Esophagus muscularis mucosa (tissue), 4 donors: ENCODE data around the gene PLCB3. TPM values are rescaled to one million over a fixed set of nuclear protein-coding genes. Genes with fewer than 3 reads are reported as not detected.

Source experiments
- DNase-seq: peaks from one replicate; pipeline ENCODE4 v3.0.0-alpha.2; 2017; ENCODE audit errors: extremely low spot score
- H3K27ac ChIP-seq, 4 donors: fragments of 200-600 bp; sonication (generic); replicated peaks in 1 of 4; 1 replicate in 3 of 4; 2 replicates in 1 of 4; pipeline ENCODE4 v1.5.1; 2016 to 2019; ENCODE audit warnings: mild to moderate bottlenecking in 1 of 4
- H3K27me3 ChIP-seq, 4 donors: fragments of 200-600 bp; sonication (generic); one replicate each; pipeline versions ENCODE4 v1.5.1 to v1.6.0; 2016 to 2019
- H3K36me3 ChIP-seq, 4 donors: fragments of 200-600 bp; sonication (generic); one replicate each; pipeline ENCODE4 v1.5.1; 2016 to 2019
- H3K4me1 ChIP-seq, 4 donors: fragments of 200-600 bp; sonication (generic); one replicate each; pipeline ENCODE4 v1.5.1; 2016 to 2019
- H3K4me3 ChIP-seq, 4 donors: fragments of 200-600 bp; sonication (generic); 1 replicate in 2 of 4; 2 replicates in 2 of 4; pipeline ENCODE4 v1.5.1; 2016 to 2019; ENCODE audit warnings: mild to moderate bottlenecking in 4 of 4, moderate library complexity in 1 of 4
- H3K9me3 ChIP-seq, 4 donors: fragments of 200-600 bp; sonication (generic); 1 replicate in 3 of 4; 2 replicates in 1 of 4; pipeline ENCODE4 v1.5.1; 2016 to 2019
- EP300 ChIP-seq: sonication (generic); formaldehyde crosslinking; IDR thresholded peaks from one replicate; pipeline ENCODE4 v1.6.1; 2017; ENCODE audit warnings: antibody characterized with exemption
- POLR2A ChIP-seq: fragments of 450-650 bp; IDR thresholded peaks from one replicate; pipeline ENCODE4 v1.6.1; 2017; ENCODE audit warnings: antibody characterized with exemption, moderate library complexity, mild to moderate bottlenecking, low read depth
- POLR2AphosphoS5 ChIP-seq, 2 donors: sonication (generic); formaldehyde crosslinking; IDR thresholded peaks; one replicate each; pipeline ENCODE4 v1.6.1; 2017; ENCODE audit warnings: antibody characterized with exemption in 2 of 2
- WGBS: methylation state at CpG from one replicate; pipeline ENCODE4 v1.1.5; 2018; 5-methylcytosine and 5-hydroxymethylcytosine counted together
- intact Hi-C: fragments of 100-400 bp; cut with DNase I; formaldehyde crosslinking; loops from one replicate; pipeline ENCODE4 v1.15.1; 2023
- total RNA-seq, 4 donors: library from RNA; depleted of rRNA; stranded (reverse); fragments of >200 nt; gene quantifications; one replicate each; pipeline versions ENCODE4 v1.1.0 to v1.2.1, GENCODE V29; 2016
- TF ChIP-seq, protein P1 (sequence below), 3 experiments: fragments of 200-600 bp in 2 of 3; fragments of 450-650 bp in 1 of 3; sonication (generic) in 2 of 3; IDR thresholded peaks; one replicate each; pipeline ENCODE4 v1.5.1; 2017 to 2019; ENCODE audit warnings: antibody characterized with exemption in 3 of 3, mild to moderate bottlenecking in 2 of 3, moderate library complexity in 1 of 3

PLCB3 gene
- total RNA-seq, 4 donors from 2014 or later, result 18.9 to 36.5 (median 25.3) TPM

DNA sequence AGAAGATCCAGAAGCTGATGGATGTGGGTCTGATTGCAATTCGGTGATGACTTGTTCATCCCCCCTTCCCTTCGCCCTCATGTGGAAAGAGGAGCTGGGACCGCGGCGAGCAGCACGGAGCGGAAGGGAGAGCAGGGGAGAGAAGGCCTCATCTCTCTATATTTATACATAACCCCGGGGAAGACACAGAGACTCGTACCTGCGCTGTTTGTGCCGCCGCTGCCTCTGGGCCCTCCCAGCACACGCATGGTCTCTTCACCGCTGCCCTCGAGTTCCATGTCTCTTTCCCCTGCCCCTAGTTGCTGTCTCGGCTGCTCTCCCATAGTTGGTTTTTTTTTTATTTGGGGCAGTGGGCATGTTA is 47.3 kb upstream of the PLCB3 start:
- H3K9me3 ChIP-seq, result no peaks in the 10 kb centered on the region
- no peaks in the 10 kb centered on the region for H3K27me3 ChIP-seq
- intact Hi-C loops, result loop anchor here (1.0 to 5.0 kb wide), 2 partner anchors 48 to 93 kb away; no protein-coding TSS in a partner anchor
- peaks cover 19 to 50% (median 35%) of the 10 kb centered on the region in 4 donors for H3K4me1 ChIP-seq
- 82% methylated on average over 16 of the region's 16 CpGs for WGBS
- peaks cover 40 to 85% (median 73%) of the 10 kb centered on the region in 4 donors for H3K36me3 ChIP-seq
- no peak for TF ChIP-seq POLR2A
- TF ChIP-seq, protein P1, sequence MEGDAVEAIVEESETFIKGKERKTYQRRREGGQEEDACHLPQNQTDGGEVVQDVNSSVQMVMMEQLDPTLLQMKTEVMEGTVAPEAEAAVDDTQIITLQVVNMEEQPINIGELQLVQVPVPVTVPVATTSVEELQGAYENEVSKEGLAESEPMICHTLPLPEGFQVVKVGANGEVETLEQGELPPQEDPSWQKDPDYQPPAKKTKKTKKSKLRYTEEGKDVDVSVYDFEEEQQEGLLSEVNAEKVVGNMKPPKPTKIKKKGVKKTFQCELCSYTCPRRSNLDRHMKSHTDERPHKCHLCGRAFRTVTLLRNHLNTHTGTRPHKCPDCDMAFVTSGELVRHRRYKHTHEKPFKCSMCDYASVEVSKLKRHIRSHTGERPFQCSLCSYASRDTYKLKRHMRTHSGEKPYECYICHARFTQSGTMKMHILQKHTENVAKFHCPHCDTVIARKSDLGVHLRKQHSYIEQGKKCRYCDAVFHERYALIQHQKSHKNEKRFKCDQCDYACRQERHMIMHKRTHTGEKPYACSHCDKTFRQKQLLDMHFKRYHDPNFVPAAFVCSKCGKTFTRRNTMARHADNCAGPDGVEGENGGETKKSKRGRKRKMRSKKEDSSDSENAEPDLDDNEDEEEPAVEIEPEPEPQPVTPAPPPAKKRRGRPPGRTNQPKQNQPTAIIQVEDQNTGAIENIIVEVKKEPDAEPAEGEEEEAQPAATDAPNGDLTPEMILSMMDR (IDR thresholded peaks at IDR 0.05), result no peak
- no peak for TF ChIP-seq POLR2AphosphoS5 (IDR thresholded peaks at IDR 0.05)
- no peak for TF ChIP-seq EP300
- peak overlapping the region in 1 of 4 donors; percentile 45 for H3K27ac ChIP-seq
- no peak overlapping the region for H3K4me3 ChIP-seq
- DNase-seq, result no peak

DNA sequence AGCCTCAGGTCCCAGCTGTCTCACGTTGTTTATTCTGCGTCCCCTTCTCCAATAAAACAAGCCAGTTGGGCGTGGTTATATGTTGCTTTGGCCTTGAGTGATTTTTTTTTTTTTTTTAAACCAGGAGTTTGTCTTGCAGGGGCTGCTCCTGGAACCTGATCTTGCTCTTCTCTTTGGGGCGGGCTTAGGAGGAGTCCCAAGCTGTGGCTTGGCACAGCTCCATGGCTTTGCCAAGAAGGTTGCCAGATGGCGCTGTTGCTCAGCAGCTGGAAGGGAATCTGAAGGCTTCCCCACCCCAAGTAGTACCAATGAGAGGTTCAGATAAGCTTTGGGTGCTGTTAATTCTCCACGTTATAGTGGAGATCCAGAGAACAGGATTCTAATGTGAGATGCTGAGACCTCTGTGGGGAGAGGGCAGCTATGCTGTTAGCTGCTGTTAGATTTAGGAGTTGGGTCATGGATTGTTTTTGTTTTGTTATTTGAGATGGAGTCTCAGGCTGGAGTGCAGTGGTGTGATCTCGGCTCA is 46.8 kb upstream of the PLCB3 start:
- no peaks in the 10 kb centered on the region for H3K9me3 ChIP-seq
- H3K36me3 ChIP-seq, result peaks cover 37 to 81% (median 68%) of the 10 kb centered on the region in 4 donors
- no peak overlapping the region for H3K4me3 ChIP-seq
- 29% methylated on average over 7 of the region's 7 CpGs for whole genome bisulfite sequencing
- peak overlapping the region; percentile 1 to 45 (median 34) for H3K27ac ChIP-seq
- DNase-seq, result no peak
- H3K27me3 ChIP-seq, result no peaks in the 10 kb centered on the region
- peaks cover 19 to 50% (median 35%) of the 10 kb centered on the region in 4 donors for H3K4me1 ChIP-seq
- TF ChIP-seq EP300, result no peak
- peak; percentile 79 to 81 for TF ChIP-seq POLR2AphosphoS5 (IDR thresholded peaks at IDR 0.05)
- TF ChIP-seq, protein P1 (IDR thresholded peaks at IDR 0.05), result peak; percentile 53 to 79 (median 68)
- TF ChIP-seq POLR2A, result no peak
- intact Hi-C loops, result loop anchor here (1.0 to 5.0 kb wide), 2 partner anchors 48 to 93 kb away; no protein-coding TSS in a partner anchor

DNA sequence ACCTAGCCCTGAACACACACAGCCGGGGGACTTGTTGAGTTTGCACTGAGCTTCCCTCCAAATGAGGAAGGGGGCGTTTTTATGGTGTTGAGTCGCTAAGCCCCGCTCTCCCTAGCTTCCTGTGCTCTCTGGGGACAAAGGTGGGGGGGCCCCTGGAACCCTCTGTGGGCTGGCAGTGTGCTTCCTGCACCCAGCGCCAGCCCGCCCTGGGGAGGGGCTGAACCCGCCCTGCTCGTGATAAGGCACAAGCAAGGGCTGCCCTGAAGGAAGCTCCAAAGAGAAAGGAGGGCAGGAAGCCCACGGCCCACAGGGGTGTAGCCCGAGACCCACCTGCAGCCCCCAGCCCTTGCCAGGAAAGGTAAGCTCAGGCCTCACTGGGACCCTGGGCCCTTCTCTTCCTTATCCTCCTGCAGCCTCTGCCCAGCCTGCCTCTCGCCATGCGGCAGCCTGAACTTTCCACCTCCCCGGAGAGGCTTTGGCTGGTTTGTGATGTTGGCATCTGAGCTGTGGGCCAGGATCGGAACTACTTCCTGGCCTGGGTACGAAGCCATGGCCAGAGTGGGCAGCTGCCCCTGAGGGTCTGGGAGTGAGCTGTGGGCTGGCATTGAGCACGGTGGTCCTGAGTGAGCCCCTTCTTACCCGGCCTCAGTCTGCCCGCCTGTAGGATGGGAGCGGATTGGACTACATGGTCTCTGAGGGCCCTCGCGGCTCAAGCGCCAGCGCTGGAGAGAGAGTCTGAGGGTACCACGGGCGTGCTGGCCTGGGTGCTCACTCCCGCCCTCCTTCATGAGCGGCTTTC is 44.7 kb upstream of the PLCB3 start, which contains the start of gene FERMT3:
Gene FERMT3, plus strand, starts transcription at position 265 of the 799 bp plus-strand sequence. CDS start 644 bp downstream, outside the sequence.
- Histone ChIP-seq H3K4me3 (peak within 1 kb of the TSS; percentile 40 to 56 (median 46)), H3K4me1 (peaks cover 19 to 50% (median 35%) of the 10 kb centered on the region in 4 donors), H3K36me3 (peaks cover 23 to 73% (median 55%) of the 10 kb centered on the region in 4 donors), H3K27ac (peak within 1 kb of the TSS; percentile 71 to 81 (median 77)), H3K27me3 (no peaks in the 10 kb centered on the region), H3K9me3 (no peaks in the 10 kb centered on the region)
- intact Hi-C loops, result no loop called here
- TF ChIP-seq EP300 (no peak), POLR2AphosphoS5 (IDR thresholded peaks at IDR 0.05) (peak in 1 of 2 donors; percentile 18)
- TF ChIP-seq, protein P1 (IDR thresholded peaks at IDR 0.05), result no peak
- WGBS, result 77% methylated on average over 16 of the region's 27 CpGs
- no peak for DNase-seq

DNA sequence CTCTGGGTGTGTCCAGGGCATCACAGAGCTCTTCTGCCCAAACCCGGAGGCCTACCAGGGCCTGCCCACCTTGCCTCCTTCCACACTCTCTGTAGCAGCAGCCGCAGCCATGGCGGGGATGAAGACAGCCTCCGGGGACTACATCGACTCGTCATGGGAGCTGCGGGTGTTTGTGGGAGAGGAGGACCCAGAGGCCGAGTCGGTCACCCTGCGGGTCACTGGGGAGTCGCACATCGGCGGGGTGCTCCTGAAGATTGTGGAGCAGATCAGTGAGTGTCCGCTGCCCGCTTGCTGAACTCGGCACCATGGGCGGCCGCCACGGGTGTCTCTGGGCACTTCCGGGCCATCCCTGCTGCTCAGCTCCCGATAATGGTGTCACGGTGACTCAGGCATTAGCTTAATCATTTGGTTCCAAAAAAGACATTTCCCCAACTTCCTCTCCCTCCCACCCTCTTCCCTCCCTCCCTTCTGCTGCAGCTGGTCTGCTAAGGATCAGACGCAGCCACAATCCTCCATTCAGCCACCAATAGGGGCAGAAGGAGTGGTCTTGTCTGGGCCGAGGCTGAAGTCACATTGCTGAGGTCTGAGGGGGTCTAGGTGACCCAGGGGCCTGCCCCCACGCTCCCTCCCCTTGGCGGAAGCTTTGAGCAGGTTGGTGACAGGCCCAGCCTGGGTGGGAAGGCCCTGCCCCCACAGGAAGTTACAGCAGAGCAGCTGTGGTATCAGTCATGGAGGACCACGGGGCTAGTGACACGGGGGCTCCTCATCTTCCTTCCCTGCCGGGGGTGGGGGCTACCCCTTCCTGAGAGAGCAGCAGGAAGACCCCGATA is 43.9 kb upstream of the PLCB3 start:
- DNase-seq, result no peak
- H3K4me1 ChIP-seq, result peaks cover 19 to 50% (median 35%) of the 10 kb centered on the region in 4 donors
- no peaks in the 10 kb centered on the region for H3K9me3 ChIP-seq
- TF ChIP-seq POLR2AphosphoS5 (IDR thresholded peaks at IDR 0.05), result peak in 1 of 2 donors; percentile 50
- TF ChIP-seq, protein P1 (IDR thresholded peaks at IDR 0.05), result no peak
- intact Hi-C loops, result no loop called here
- H3K27ac ChIP-seq, result peak overlapping the region; percentile 71 to 81 (median 77)
- no peaks in the 10 kb centered on the region for H3K27me3 ChIP-seq
- WGBS, result 48% methylated on average over 10 of the region's 30 CpGs
- peak overlapping the region; percentile 40 to 56 (median 46) for H3K4me3 ChIP-seq
- H3K36me3 ChIP-seq, result peaks cover 21 to 70% (median 55%) of the 10 kb centered on the region in 4 donors
